Endothelial cell of hepatic sinusoid (primary cell): Measurements from ENCODE around the gene ALG10B.
"Not testable (repeated sequence)": the region's sequence is repeated elsewhere in the genome, so short reads cannot be mapped to it uniquely, and the experiment has no call there.

ENCODE experiments used
- in situ Hi-C: cut with HindIII; loops from 2 replicates; pipeline ENCODE4 v1.10.0; 2017; ENCODE audit warnings: low sequenced_read_pairs

The ALG10B gene

GRCh38 chr12:38316391-38317129 is at the start of gene ALG10B:
Gene ALG10B (plus strand): TSS chr12:38316774. CDS start chr12:38316894, 120 bp downstream.
- in situ Hi-C loops = no loop called here

GRCh38 chr12:38268612-38269011 is 48.0 kb upstream of the ALG10B start:
- in situ Hi-C loops = no loop called here

GRCh38 chr12:38269897-38270296 is 46.7 kb upstream of the ALG10B start:
- in situ Hi-C loops = no loop called here

- in situ Hi-C loops = no loop called here
Observed at GRCh38 chr12:38279756-38280155, 36.8 kb upstream of the ALG10B start.

- in situ Hi-C loops = no loop called here
Observed at GRCh38 chr12:38282886-38283285, 33.7 kb upstream of the ALG10B start.

GRCh38 chr12:38289396-38289795 is 27.2 kb upstream of the ALG10B start:
- in situ Hi-C loops = no loop called here

- in situ Hi-C loops = no loop called here
Observed at GRCh38 chr12:38291160-38291559, 25.4 kb upstream of the ALG10B start.

GRCh38 chr12:38302972-38303371 is 13.6 kb upstream of the ALG10B start:
- in situ Hi-C loops = not testable (repeated sequence)

GRCh38 chr12:38321966-38322365 is 5.4 kb downstream of the ALG10B start:
- in situ Hi-C loops = not testable (repeated sequence)

- in situ Hi-C loops = no loop called here
Observed at GRCh38 chr12:38324912-38325311, 8.3 kb downstream of the ALG10B start.

GRCh38 chr12:38327356-38327755 is 10.8 kb downstream of the ALG10B start:
- in situ Hi-C loops = no loop called here

- in situ Hi-C loops = no loop called here
Observed at GRCh38 chr12:38328306-38328895, 11.8 kb downstream of the ALG10B start.

- in situ Hi-C loops = not testable (repeated sequence)
Observed at GRCh38 chr12:38330414-38330813, 13.8 kb downstream of the ALG10B start.

GRCh38 chr12:38332814-38333213 is 16.2 kb downstream of the ALG10B start:
- in situ Hi-C loops = no loop called here

- in situ Hi-C loops = no loop called here
Observed at GRCh38 chr12:38342444-38342843, 25.9 kb downstream of the ALG10B start.

- in situ Hi-C loops = not testable (repeated sequence)
Observed at GRCh38 chr12:38343256-38343655, 26.7 kb downstream of the ALG10B start.

GRCh38 chr12:38343916-38344315 is 27.3 kb downstream of the ALG10B start:
- in situ Hi-C loops = not testable (repeated sequence)

- in situ Hi-C loops = no loop called here
Observed at GRCh38 chr12:38350342-38351174, 34.0 kb downstream of the ALG10B start.

- in situ Hi-C loops = not testable (repeated sequence)
Observed at GRCh38 chr12:38351175-38351508, 34.6 kb downstream of the ALG10B start.

GRCh38 chr12:38367506-38367905 is 50.9 kb downstream of the ALG10B start:
- in situ Hi-C loops = no loop called here

- in situ Hi-C loops = no loop called here
Observed at GRCh38 chr12:38370311-38370710, 53.7 kb downstream of the ALG10B start.

- in situ Hi-C loops = no loop called here
Observed at GRCh38 chr12:38373784-38374183, 57.2 kb downstream of the ALG10B start.
